Activated CD8-positive, alpha-beta T cell treated with anti-CD3 and anti-CD28 coated beads for 36 hours (primary cell): ENCODE measurements around the gene SLAIN2. TPM values are rescaled to one million over a fixed set of nuclear protein-coding genes. Genes with fewer than 3 reads are reported as not detected.

Source experiments
- ATAC-seq: fragments of 200-7000 bp; cut with Tn5 transposase; one replicate; pipeline ENCODE4 v1.10.0; 2021; ENCODE audit warnings: mild to moderate bottlenecking, moderate library complexity
- CTCF ChIA-PET: fragments of 350-600 bp; sonication (Branson Sonifier 250); formaldehyde crosslinking; loops from one replicate; lab custom pipeline; 2021; ENCODE audit warnings: antibody characterized with exemption; lab: Charles Lee
- POLR2A ChIA-PET: fragments of 350-600 bp; sonication (Branson Sonifier 250); formaldehyde crosslinking; loops from one replicate; lab custom pipeline; 2021; ENCODE audit warnings: antibody characterized with exemption; lab: Charles Lee
- DNase-seq: peaks from one replicate; pipeline ENCODE4 v3.0.0-alpha.2; 2020
- H3K27ac Mint-ChIP-seq: one replicate; pipeline ENCODE4 v1.8.0; 2021; ENCODE audit warnings: mild to moderate bottlenecking, mixed read lengths
- H3K27me3 Mint-ChIP-seq: one replicate; pipeline ENCODE4 v1.8.0; 2021; ENCODE audit warnings: mixed read lengths
- H3K36me3 Mint-ChIP-seq: one replicate; pipeline ENCODE4 v1.8.0; 2021; ENCODE audit warnings: low read depth, mixed read lengths
- H3K4me1 Mint-ChIP-seq: one replicate; pipeline ENCODE4 v1.8.0; 2021; ENCODE audit warnings: low read depth, mixed read lengths
- H3K4me3 Mint-ChIP-seq: one replicate; pipeline ENCODE4 v1.8.0; 2021; ENCODE audit warnings: mild to moderate bottlenecking, moderate library complexity, mixed read lengths
- H3K9me3 Mint-ChIP-seq: one replicate; pipeline ENCODE4 v1.8.0; 2021; ENCODE audit warnings: mixed read lengths
- intact Hi-C: fragments of 100-400 bp; cut with micrococcal nuclease; formaldehyde crosslinking; loops from one replicate; pipeline ENCODE4 v1.10.0; 2022
- total RNA-seq, 2 experiments: library from RNA; stranded (reverse); gene quantifications; one replicate each; pipeline ENCODE4 v1.2.3, GENCODE V29; 2021
- TF ChIP-seq, protein P1 (sequence below): fragments of 200-600 bp; IDR thresholded peaks from one replicate; pipeline ENCODE4 v1.8.0; 2022; ENCODE audit warnings: antibody characterized with exemption, mild to moderate bottlenecking

The SLAIN2 gene
- total RNA-seq, 2 experiments from 2014 or later, result 48.6 to 53.2 TPM

GRCh38 chr4:48339642-48340041, 1.7 kb upstream of the SLAIN2 start:
- TF ChIP-seq, protein P1, sequence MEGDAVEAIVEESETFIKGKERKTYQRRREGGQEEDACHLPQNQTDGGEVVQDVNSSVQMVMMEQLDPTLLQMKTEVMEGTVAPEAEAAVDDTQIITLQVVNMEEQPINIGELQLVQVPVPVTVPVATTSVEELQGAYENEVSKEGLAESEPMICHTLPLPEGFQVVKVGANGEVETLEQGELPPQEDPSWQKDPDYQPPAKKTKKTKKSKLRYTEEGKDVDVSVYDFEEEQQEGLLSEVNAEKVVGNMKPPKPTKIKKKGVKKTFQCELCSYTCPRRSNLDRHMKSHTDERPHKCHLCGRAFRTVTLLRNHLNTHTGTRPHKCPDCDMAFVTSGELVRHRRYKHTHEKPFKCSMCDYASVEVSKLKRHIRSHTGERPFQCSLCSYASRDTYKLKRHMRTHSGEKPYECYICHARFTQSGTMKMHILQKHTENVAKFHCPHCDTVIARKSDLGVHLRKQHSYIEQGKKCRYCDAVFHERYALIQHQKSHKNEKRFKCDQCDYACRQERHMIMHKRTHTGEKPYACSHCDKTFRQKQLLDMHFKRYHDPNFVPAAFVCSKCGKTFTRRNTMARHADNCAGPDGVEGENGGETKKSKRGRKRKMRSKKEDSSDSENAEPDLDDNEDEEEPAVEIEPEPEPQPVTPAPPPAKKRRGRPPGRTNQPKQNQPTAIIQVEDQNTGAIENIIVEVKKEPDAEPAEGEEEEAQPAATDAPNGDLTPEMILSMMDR, result no peak
- peaks cover 6% of the 10 kb centered on the region for H3K36me3 Mint-ChIP-seq
- DNase-seq (no peak), ATAC-seq (no peak)
- CTCF ChIA-PET, result interaction anchor here (0.9 to 1.5 kb wide), 2 partner anchors 65 to 69 kb away, joined by 3 to 5 read pairs; no protein-coding TSS in a partner anchor
- H3K9me3 Mint-ChIP-seq, result no peaks in the 10 kb centered on the region
- no peaks in the 10 kb centered on the region for H3K27me3 Mint-ChIP-seq
- POLR2A ChIA-PET, result no interaction called here
- H3K27ac Mint-ChIP-seq, result peak overlapping the region; percentile 98
- no peak overlapping the region for H3K4me3 Mint-ChIP-seq
- H3K4me1 Mint-ChIP-seq, result peaks cover 43% of the 10 kb centered on the region
- intact Hi-C loops, result loop anchor here (5.0 kb wide), 1 partner anchor 202 kb away; no protein-coding TSS in a partner anchor

GRCh38 chr4:48340276-48340964, 909 bp upstream of the SLAIN2 start:
- ATAC-seq, result peak; percentile 18
- DNase-seq, result peak; percentile 54
- Mint-ChIP-seq H3K27me3 (no peaks in the 10 kb centered on the region), H3K4me1 (peaks cover 51% of the 10 kb centered on the region), H3K4me3 (peak overlapping the region; percentile 98), H3K9me3 (no peaks in the 10 kb centered on the region), H3K27ac (peak overlapping the region; percentile 98), H3K36me3 (peaks cover 6% of the 10 kb centered on the region)
- intact Hi-C loops, result loop anchor here (5.0 kb wide), 1 partner anchor 203 kb away; no protein-coding TSS in a partner anchor
- ChIA-PET CTCF (interaction anchor here (1.5 kb wide), 1 partner anchor 65 kb away, joined by 5 read pairs; no protein-coding TSS in a partner anchor), POLR2A (no interaction called here)
- TF ChIP-seq, protein P1, result no peak

DNA sequence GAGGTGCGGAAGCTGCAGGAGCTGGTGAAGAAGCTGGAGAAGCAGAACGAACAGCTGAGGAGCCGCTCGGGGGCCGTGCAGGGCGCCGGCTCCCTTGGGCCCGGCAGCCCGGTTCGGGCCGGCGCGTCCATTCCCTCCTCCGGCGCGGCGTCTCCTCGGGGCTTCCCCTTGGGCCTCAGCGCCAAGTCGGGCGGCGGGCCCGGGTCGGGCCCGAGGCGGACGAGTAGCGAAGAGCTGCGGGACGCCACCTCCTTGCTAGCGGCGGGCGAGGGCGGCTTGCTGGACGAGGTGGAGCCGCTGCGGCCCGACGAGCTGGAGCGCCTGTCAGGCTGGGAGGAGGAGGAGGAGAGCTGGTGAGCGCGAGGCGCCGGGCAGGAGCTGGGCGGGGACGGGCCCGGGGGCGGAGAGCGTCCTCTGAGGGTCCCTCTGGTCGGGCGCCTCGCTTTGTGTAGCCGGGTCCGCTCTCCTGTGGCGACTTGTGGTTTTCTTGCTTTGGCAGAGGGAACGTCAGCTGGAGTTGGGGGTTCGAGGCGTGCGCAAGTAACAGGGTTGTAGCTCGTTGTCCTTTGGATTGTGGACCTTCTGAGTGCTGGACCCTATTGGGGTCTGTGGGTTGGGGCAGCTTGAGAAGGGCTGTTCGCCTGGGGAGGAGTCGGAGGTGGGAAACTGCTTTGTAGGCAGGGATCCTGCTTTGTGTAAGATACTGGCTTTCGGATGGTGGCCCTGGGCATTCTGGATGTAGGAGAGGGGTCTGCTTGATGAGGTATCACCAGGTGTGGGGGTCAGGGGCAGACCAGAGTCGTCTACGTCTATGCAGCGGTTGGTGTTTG, 662 bp downstream of the SLAIN2 start:
- intact Hi-C loops, result loop anchor here (5.0 kb wide), 1 partner anchor 205 kb away; no protein-coding TSS in a partner anchor
- H3K4me1 Mint-ChIP-seq, result peaks cover 64% of the 10 kb centered on the region
- TF ChIP-seq, protein P1, result peak; percentile 43
- H3K4me3 Mint-ChIP-seq, result peak overlapping the region; percentile 98
- peaks cover 10% of the 10 kb centered on the region for H3K36me3 Mint-ChIP-seq
- ChIA-PET CTCF (interaction anchor here (0.6 to 1.7 kb wide), 11 partner anchors 9 to 243 kb away, joined by 3 to 5 read pairs (median 3); no protein-coding TSS in a partner anchor), POLR2A (interaction anchor here (0.9 to 1.3 kb wide), 8 partner anchors 9 to 72 kb away, joined by 3 to 8 read pairs (median 3); no protein-coding TSS in a partner anchor)
- H3K27me3 Mint-ChIP-seq, result no peaks in the 10 kb centered on the region
- H3K27ac Mint-ChIP-seq, result peak overlapping the region; percentile 96
- DNase-seq (peak; percentile 51), ATAC-seq (peak; percentile 2)
- no peaks in the 10 kb centered on the region for H3K9me3 Mint-ChIP-seq

GRCh38 chr4:48342606-48342880, 1.2 kb downstream of the SLAIN2 start:
- no peak for DNase-seq
- H3K4me3 Mint-ChIP-seq, result peak overlapping the region; percentile 98
- intact Hi-C loops, result loop anchor here (5.0 kb wide), 1 partner anchor 205 kb away; no protein-coding TSS in a partner anchor

More at GRCh38 chr4:48342606-48342880, 1.2 kb downstream of the SLAIN2 start:
- TF ChIP-seq, protein P1, result no peak
- H3K9me3 Mint-ChIP-seq, result no peaks in the 10 kb centered on the region
- no peak for ATAC-seq
- ChIA-PET POLR2A (interaction anchor here (0.9 to 1.3 kb wide), 5 partner anchors 15 to 72 kb away, joined by 3 to 8 read pairs (median 3); no protein-coding TSS in a partner anchor), CTCF (interaction anchor here (0.8 to 1.7 kb wide), 9 partner anchors 9 to 244 kb away, joined by 3 to 5 read pairs (median 3); no protein-coding TSS in a partner anchor)
- peaks cover 10% of the 10 kb centered on the region for H3K36me3 Mint-ChIP-seq
- peak overlapping the region; percentile 94 for H3K27ac Mint-ChIP-seq
- peaks cover 61% of the 10 kb centered on the region for H3K4me1 Mint-ChIP-seq
- no peaks in the 10 kb centered on the region for H3K27me3 Mint-ChIP-seq
